HG02970 (cell line): ENCODE measurements around the gene ARHGEF37.

ENCODE experiments used
- ATAC-seq: cut with Tn5 transposase; IDR thresholded peaks from one replicate; pipeline ENCODE4 v1.9.1; 2021; ENCODE audit warnings: mild to moderate bottlenecking, moderate library complexity, moderate number of reproducible peaks; ENCODE audit not compliant: unreplicated experiment, low FRiP score

Gene ARHGEF37

GRCh38 chr5:149623473-149623872, 42.2 kb downstream of the ARHGEF37 start:
- no peak for ATAC-seq

- no peak for ATAC-seq
These were observed 45.8 kb downstream of the ARHGEF37 start for GRCh38 chr5:149627070-149627469.

- no peak for ATAC-seq
These were observed 46.9 kb downstream of the ARHGEF37 start for GRCh38 chr5:149628221-149628620.

- no peak for ATAC-seq
These were observed 47.6 kb downstream of the ARHGEF37 start for GRCh38 chr5:149628846-149629388.

- no peak for ATAC-seq
These were observed 48.1 kb downstream of the ARHGEF37 start for GRCh38 chr5:149629421-149629820.

- no peak for ATAC-seq
These were observed 49.0 kb downstream of the ARHGEF37 start for GRCh38 chr5:149630337-149630736.

GRCh38 chr5:149631506-149631905, 50.2 kb downstream of the ARHGEF37 start:
- ATAC-seq: no peak

- no peak for ATAC-seq
These were observed 51.3 kb downstream of the ARHGEF37 start for GRCh38 chr5:149632311-149633251.

GRCh38 chr5:149633476-149634350, 52.4 kb downstream of the ARHGEF37 start:
- ATAC-seq: no peak

GRCh38 chr5:149635394-149635793, 54.1 kb downstream of the ARHGEF37 start:
- no peak for ATAC-seq

GRCh38 chr5:149636191-149636860, 55.0 kb downstream of the ARHGEF37 start:
- ATAC-seq: no peak

GRCh38 chr5:149636861-149637246, 55.6 kb downstream of the ARHGEF37 start:
- no peak for ATAC-seq

- ATAC-seq: no peak
These were observed 56.8 kb downstream of the ARHGEF37 start for GRCh38 chr5:149638136-149638535.

GRCh38 chr5:149638546-149639241, 57.4 kb downstream of the ARHGEF37 start:
- no peak for ATAC-seq

GRCh38 chr5:149639737-149640136, 58.4 kb downstream of the ARHGEF37 start:
- no peak for ATAC-seq

- ATAC-seq: no peak
These were observed 59.2 kb downstream of the ARHGEF37 start for GRCh38 chr5:149640350-149640999.

GRCh38 chr5:149641000-149641576, 59.8 kb downstream of the ARHGEF37 start:
- no peak for ATAC-seq

GRCh38 chr5:149641600-149641999, 60.3 kb downstream of the ARHGEF37 start:
- no peak for ATAC-seq

GRCh38 chr5:149643781-149644180, 62.5 kb downstream of the ARHGEF37 start:
- ATAC-seq: no peak
